Measurements from ENCODE around the gene TMEM178B.
A peak's percentile ranks its signal among the peaks of the same experiment; 100 is the strongest.

GRCh38 chr7:141042222-141043193, 31.4 kb upstream of the TMEM178B start:
- 0 out of 2 replicates have a peak, but pooled peaks have one; percentile 6 for TF ChIP-seq CEBPB (IDR thresholded peaks at IDR 0.05; ENCODE audit: low read depth, low read length)
- TF ChIP-seq SMC3 (IDR thresholded peaks at IDR 0.05; ENCODE audit: low read depth, low read length) = no peak
- TF ChIP-seq, protein P1, sequence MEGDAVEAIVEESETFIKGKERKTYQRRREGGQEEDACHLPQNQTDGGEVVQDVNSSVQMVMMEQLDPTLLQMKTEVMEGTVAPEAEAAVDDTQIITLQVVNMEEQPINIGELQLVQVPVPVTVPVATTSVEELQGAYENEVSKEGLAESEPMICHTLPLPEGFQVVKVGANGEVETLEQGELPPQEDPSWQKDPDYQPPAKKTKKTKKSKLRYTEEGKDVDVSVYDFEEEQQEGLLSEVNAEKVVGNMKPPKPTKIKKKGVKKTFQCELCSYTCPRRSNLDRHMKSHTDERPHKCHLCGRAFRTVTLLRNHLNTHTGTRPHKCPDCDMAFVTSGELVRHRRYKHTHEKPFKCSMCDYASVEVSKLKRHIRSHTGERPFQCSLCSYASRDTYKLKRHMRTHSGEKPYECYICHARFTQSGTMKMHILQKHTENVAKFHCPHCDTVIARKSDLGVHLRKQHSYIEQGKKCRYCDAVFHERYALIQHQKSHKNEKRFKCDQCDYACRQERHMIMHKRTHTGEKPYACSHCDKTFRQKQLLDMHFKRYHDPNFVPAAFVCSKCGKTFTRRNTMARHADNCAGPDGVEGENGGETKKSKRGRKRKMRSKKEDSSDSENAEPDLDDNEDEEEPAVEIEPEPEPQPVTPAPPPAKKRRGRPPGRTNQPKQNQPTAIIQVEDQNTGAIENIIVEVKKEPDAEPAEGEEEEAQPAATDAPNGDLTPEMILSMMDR (conservative IDR thresholded peaks at IDR 0.05; ENCODE audit: low read depth, low read length) = no peak
- no peak for TF ChIP-seq MXI1 (IDR thresholded peaks at IDR 0.05; ENCODE audit: borderline replicate concordance, low read depth, low read length)

Data from IMR-90 (cell line).